ENCODE data around the gene SEMA6B.

- TF ChIP-seq GATA2 (IDR thresholded peaks at IDR 0.05; ENCODE audit: insufficient read depth, insufficient read length, low read depth, low read length) (no peak), EZH2 (IDR thresholded peaks at IDR 0.05; ENCODE audit: borderline replicate concordance, low read depth, low read length, severe bottlenecking) (no peak), CTCF (IDR thresholded peaks at IDR 0.05; ENCODE audit: extremely low read depth in 1 of 2, insufficient read depth in 1 of 2, low read depth in 1 of 2, low read length in 2 of 2) (no peak), JUN (IDR thresholded peaks at IDR 0.05; ENCODE audit: borderline replicate concordance, insufficient read depth, insufficient read length, low read depth) (no peak), POLR2A (IDR thresholded peaks at IDR 0.05; ENCODE audit: low read depth, low read length) (no peak), MYC (IDR thresholded peaks at IDR 0.05; ENCODE audit: low read depth, low read length) (no peak)
These were observed 4.8 kb downstream of the SEMA6B start for GRCh38 chr19:4554717-4555116.

All from endothelial cell of umbilical vein (primary cell).